Measurements from ENCODE around the gene REM1. TPM values are rescaled to one million over a fixed set of nuclear protein-coding genes. Genes with fewer than 3 reads are reported as not detected.
"Not testable (repeated sequence)": the region's sequence is repeated elsewhere in the genome, so short reads cannot be mapped to it uniquely, and the experiment has no call there.

REM1 gene
- total and polyA plus RNA-seq, 4 donors: 0.67 to 4.0 (median 0.83) TPM

GRCh38 chr20:31521267-31521666 is 46.2 kb downstream of the REM1 start:
- not testable (repeated sequence) for H3K4me1 ChIP-seq (ENCODE audit: control insufficient read depth, insufficient read depth, low read length); H3K9me3 ChIP-seq (ENCODE audit: control insufficient read depth, insufficient read depth, low read length); H3K27ac ChIP-seq (ENCODE audit: low read depth, low read length); DNase-seq (ENCODE audit: low read depth in 4 of 6, low spot score in 6 of 6); H3K4me3 ChIP-seq (ENCODE audit: low read depth, low read length); H3K27me3 ChIP-seq (ENCODE audit: control insufficient read depth, insufficient read depth, low read length)
- H3K36me3 ChIP-seq (ENCODE audit: control insufficient read depth, insufficient read depth, low read length): peaks cover 26% of the 10 kb centered on the region
- WGBS (ENCODE audit: insufficient coverage): 100% methylated on average over 3 of the region's 7 CpGs

- DNase-seq (ENCODE audit: low read depth in 4 of 6, low spot score in 6 of 6): no peak
- no peaks in the 10 kb centered on the region for H3K27me3 ChIP-seq (ENCODE audit: control insufficient read depth, insufficient read depth, low read length)
- H3K4me1 ChIP-seq (ENCODE audit: control insufficient read depth, insufficient read depth, low read length): peaks cover 4% of the 10 kb centered on the region
- no peaks in the 10 kb centered on the region for H3K9me3 ChIP-seq (ENCODE audit: control insufficient read depth, insufficient read depth, low read length)
- no peak overlapping the region for H3K4me3 ChIP-seq (ENCODE audit: low read depth, low read length)
- no CpG with 5 or more reads among the region's 6 CpGs for WGBS (ENCODE audit: insufficient coverage)
- no peak overlapping the region for H3K27ac ChIP-seq (ENCODE audit: low read depth, low read length)
- peaks cover 31% of the 10 kb centered on the region for H3K36me3 ChIP-seq (ENCODE audit: control insufficient read depth, insufficient read depth, low read length)
These were observed 47.6 kb downstream of the REM1 start for GRCh38 chr20:31522731-31523130.

GRCh38 chr20:31523361-31524283 is 48.5 kb downstream of the REM1 start:
- Histone ChIP-seq H3K27ac (ENCODE audit: low read depth, low read length) (no peak overlapping the region), H3K9me3 (ENCODE audit: control insufficient read depth, insufficient read depth, low read length) (no peaks in the 10 kb centered on the region), H3K4me1 (ENCODE audit: control insufficient read depth, insufficient read depth, low read length) (peaks cover 4% of the 10 kb centered on the region), H3K27me3 (ENCODE audit: control insufficient read depth, insufficient read depth, low read length) (no peaks in the 10 kb centered on the region), H3K4me3 (ENCODE audit: low read depth, low read length) (no peak overlapping the region), H3K36me3 (ENCODE audit: control insufficient read depth, insufficient read depth, low read length) (peaks cover 38% of the 10 kb centered on the region)
- WGBS (ENCODE audit: insufficient coverage): 94% methylated on average over 4 of the region's 8 CpGs
- DNase-seq (ENCODE audit: low read depth in 4 of 6, low spot score in 6 of 6): no peak

GRCh38 chr20:31527266-31527665 is 52.2 kb downstream of the REM1 start:
- Histone ChIP-seq H3K9me3 (ENCODE audit: control insufficient read depth, insufficient read depth, low read length) (no peaks in the 10 kb centered on the region), H3K4me3 (ENCODE audit: low read depth, low read length) (no peak overlapping the region), H3K4me1 (ENCODE audit: control insufficient read depth, insufficient read depth, low read length) (no peaks in the 10 kb centered on the region), H3K27me3 (ENCODE audit: control insufficient read depth, insufficient read depth, low read length) (no peaks in the 10 kb centered on the region), H3K36me3 (ENCODE audit: control insufficient read depth, insufficient read depth, low read length) (peaks cover 62% of the 10 kb centered on the region), H3K27ac (ENCODE audit: low read depth, low read length) (no peak overlapping the region)
- 56% methylated on average over 3 of the region's 6 CpGs for WGBS (ENCODE audit: insufficient coverage)
- no peak for DNase-seq (ENCODE audit: low read depth in 4 of 6, low spot score in 6 of 6)

Other genes with a start within 250 kb of the REM1 start
- not detected for gene DEFB115, start 217.6 kb upstream of the REM1 start, total RNA-seq
- not detected for gene DEFB115, start 217.6 kb upstream of the REM1 start, polyA plus RNA-seq (ENCODE audit: insufficient read length in 2 of 2)
- gene DEFB116, start 166.7 kb upstream of the REM1 start, total RNA-seq: not detected
- gene DEFB116, start 166.7 kb upstream of the REM1 start, polyA plus RNA-seq (ENCODE audit: insufficient read length in 2 of 2): not detected
- gene DEFB118, start 106.7 kb upstream of the REM1 start, total RNA-seq: not detected
- not detected for gene DEFB118, start 106.7 kb upstream of the REM1 start, polyA plus RNA-seq (ENCODE audit: insufficient read length in 2 of 2)
- not detected for gene DEFB119, start 84.7 kb upstream of the REM1 start, total RNA-seq
- not detected for gene DEFB119, start 84.7 kb upstream of the REM1 start, polyA plus RNA-seq (ENCODE audit: insufficient read length in 2 of 2)
- gene DEFB121, start 69.1 kb upstream of the REM1 start, total RNA-seq: not detected
- not detected for gene DEFB121, start 69.1 kb upstream of the REM1 start, polyA plus RNA-seq (ENCODE audit: insufficient read length in 2 of 2)
- not detected for gene DEFB123, start 34.7 kb upstream of the REM1 start, total RNA-seq
- gene DEFB123, start 34.7 kb upstream of the REM1 start, polyA plus RNA-seq (ENCODE audit: insufficient read length in 2 of 2): not detected
- under 1 TPM in 1 of 2 donors, not detected in 1; 0.33 TPM for gene DEFB124, start 161 bp upstream of the REM1 start, total RNA-seq
- under 1 TPM in 1 of 2 donors, not detected in 1; 0.53 TPM for gene DEFB124, start 161 bp upstream of the REM1 start, polyA plus RNA-seq (ENCODE audit: insufficient read length in 2 of 2)
- gene HM13, start 39.2 kb downstream of the REM1 start, total RNA-seq: 10 to 100 TPM; 40.5 to 48.0 TPM
- gene HM13, start 39.2 kb downstream of the REM1 start, polyA plus RNA-seq (ENCODE audit: insufficient read length in 2 of 2): 100 to 1,000 TPM; 122 to 137 TPM
- 100 to 1,000 TPM; 196 to 308 TPM for gene ID1, start 130.0 kb downstream of the REM1 start, total RNA-seq
- 100 to 1,000 TPM in 1 of 2 donors, 10 to 100 TPM in 1; 88.2 to 109 TPM for gene ID1, start 130.0 kb downstream of the REM1 start, polyA plus RNA-seq (ENCODE audit: insufficient read length in 2 of 2)
- 1 to 10 TPM in 1 of 2 donors, under 1 TPM in 1; 0.30 to 5.4 TPM for gene COX4I2, start 162.6 kb downstream of the REM1 start, total RNA-seq
- gene COX4I2, start 162.6 kb downstream of the REM1 start, polyA plus RNA-seq (ENCODE audit: insufficient read length in 2 of 2): under 1 TPM in 1 of 2 donors, not detected in 1; 0.62 TPM
- gene BCL2L1, start 247.6 kb downstream of the REM1 start, total RNA-seq: 10 to 100 TPM; 66.5 to 82.7 TPM
- gene BCL2L1, start 247.6 kb downstream of the REM1 start, polyA plus RNA-seq (ENCODE audit: insufficient read length in 2 of 2): 10 to 100 TPM; 56.0 to 64.2 TPM

All from spinal cord (tissue), 10 donors.